ENCODE data around the gene PLCH1.

Gene PLCH1

DNA sequence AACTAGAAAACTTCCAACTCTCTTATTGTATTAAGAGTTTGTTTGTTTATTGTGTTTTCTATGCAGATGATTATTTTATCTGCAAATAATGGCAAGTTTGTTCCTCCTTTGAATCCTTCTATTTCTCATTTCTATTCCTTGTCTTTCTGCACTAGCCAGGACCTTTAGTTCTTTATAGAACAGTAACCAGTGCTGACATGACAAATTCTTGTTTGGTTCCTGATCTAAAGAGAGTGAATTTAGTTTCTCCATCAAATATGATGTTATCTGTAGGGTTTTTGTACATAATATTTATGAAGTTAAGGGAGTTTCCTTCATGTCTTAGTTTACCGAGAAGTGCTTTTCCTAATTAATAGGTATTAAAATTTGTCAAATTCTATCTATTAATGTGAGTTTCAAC is 350.6 kb downstream of the PLCH1 start:
- Histone ChIP-seq H3K4me3 (ENCODE audit: low read length) (no peak overlapping the region), H3K4me2 (ENCODE audit: low read length) (no peak overlapping the region), H3K9me3 (ENCODE audit: control insufficient read depth, insufficient read depth, low read length) (no peaks in the 10 kb centered on the region), H3K4me1 (ENCODE audit: control insufficient read depth, low read length) (0 out of 2 replicates have a peak, but pooled peaks cover 3% of the 10 kb centered on the region), H3K9me2 (replicated peaks; ENCODE audit: control insufficient read depth, low read length) (no peaks in the 10 kb centered on the region), H3K79me2 (ENCODE audit: control insufficient read depth, low read length) (no peaks in the 10 kb centered on the region), H3K27me3 (ENCODE audit: control insufficient read depth, low read length) (no peaks in the 10 kb centered on the region), H3F3A (ENCODE audit: control insufficient read depth, insufficient read depth) (no peaks in the 10 kb centered on the region), H3K27ac (ENCODE audit: low read depth, low read length) (no peak overlapping the region), H3K36me3 (ENCODE audit: control insufficient read depth, low read length) (no peaks in the 10 kb centered on the region), H4K20me1 (ENCODE audit: control insufficient read depth, insufficient read depth, low read depth, low read length) (no peaks in the 10 kb centered on the region)
- no peak for TF ChIP-seq EZH2phosphoT487 (IDR thresholded peaks at IDR 0.05; ENCODE audit: borderline replicate concordance, low read length)
- TF ChIP-seq, protein P1, sequence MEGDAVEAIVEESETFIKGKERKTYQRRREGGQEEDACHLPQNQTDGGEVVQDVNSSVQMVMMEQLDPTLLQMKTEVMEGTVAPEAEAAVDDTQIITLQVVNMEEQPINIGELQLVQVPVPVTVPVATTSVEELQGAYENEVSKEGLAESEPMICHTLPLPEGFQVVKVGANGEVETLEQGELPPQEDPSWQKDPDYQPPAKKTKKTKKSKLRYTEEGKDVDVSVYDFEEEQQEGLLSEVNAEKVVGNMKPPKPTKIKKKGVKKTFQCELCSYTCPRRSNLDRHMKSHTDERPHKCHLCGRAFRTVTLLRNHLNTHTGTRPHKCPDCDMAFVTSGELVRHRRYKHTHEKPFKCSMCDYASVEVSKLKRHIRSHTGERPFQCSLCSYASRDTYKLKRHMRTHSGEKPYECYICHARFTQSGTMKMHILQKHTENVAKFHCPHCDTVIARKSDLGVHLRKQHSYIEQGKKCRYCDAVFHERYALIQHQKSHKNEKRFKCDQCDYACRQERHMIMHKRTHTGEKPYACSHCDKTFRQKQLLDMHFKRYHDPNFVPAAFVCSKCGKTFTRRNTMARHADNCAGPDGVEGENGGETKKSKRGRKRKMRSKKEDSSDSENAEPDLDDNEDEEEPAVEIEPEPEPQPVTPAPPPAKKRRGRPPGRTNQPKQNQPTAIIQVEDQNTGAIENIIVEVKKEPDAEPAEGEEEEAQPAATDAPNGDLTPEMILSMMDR (IDR thresholded peaks at IDR 0.05; ENCODE audit: low read depth, low read length, poor library complexity, severe bottlenecking) = no peak

DNA sequence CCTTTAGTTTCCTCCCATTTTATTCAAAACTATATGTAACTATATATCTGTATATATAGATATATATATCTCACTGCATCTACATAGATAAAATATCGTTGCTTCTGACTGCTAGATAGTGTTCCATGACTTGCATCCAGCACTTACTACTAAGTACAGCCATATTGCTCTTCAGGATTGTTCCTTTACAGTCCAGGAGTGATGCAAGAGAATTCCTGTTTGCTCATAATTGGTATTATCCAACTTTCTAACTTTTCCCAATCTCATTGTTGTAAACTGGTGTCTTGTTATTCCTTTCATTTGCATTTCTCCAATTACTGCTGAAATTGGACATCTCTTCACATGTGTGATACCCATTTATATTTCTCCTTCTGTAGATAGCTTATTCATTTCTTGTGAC is 351.6 kb downstream of the PLCH1 start:
- H3K9me3 ChIP-seq (ENCODE audit: control insufficient read depth, insufficient read depth, low read length) = no peaks in the 10 kb centered on the region
- H3F3A ChIP-seq (ENCODE audit: control insufficient read depth, insufficient read depth) = no peaks in the 10 kb centered on the region
- H3K4me1 ChIP-seq (ENCODE audit: control insufficient read depth, low read length) = 0 out of 2 replicates have a peak, but pooled peaks cover 3% of the 10 kb centered on the region
- no peak overlapping the region for H3K4me3 ChIP-seq (ENCODE audit: low read length)
- no peak for TF ChIP-seq EZH2phosphoT487 (IDR thresholded peaks at IDR 0.05; ENCODE audit: borderline replicate concordance, low read length)
- TF ChIP-seq, protein P1 (IDR thresholded peaks at IDR 0.05; ENCODE audit: low read depth, low read length, poor library complexity, severe bottlenecking) = no peak
- H3K27me3 ChIP-seq (ENCODE audit: control insufficient read depth, low read length) = no peaks in the 10 kb centered on the region
- H3K79me2 ChIP-seq (ENCODE audit: control insufficient read depth, low read length) = no peaks in the 10 kb centered on the region
- H3K36me3 ChIP-seq (ENCODE audit: control insufficient read depth, low read length) = no peaks in the 10 kb centered on the region
- H3K27ac ChIP-seq (ENCODE audit: low read depth, low read length) = no peak overlapping the region
- no peaks in the 10 kb centered on the region for H4K20me1 ChIP-seq (ENCODE audit: control insufficient read depth, insufficient read depth, low read depth, low read length)
- no peak overlapping the region for H3K4me2 ChIP-seq (ENCODE audit: low read length)
- no peaks in the 10 kb centered on the region for H3K9me2 ChIP-seq (replicated peaks; ENCODE audit: control insufficient read depth, low read length)

DNA sequence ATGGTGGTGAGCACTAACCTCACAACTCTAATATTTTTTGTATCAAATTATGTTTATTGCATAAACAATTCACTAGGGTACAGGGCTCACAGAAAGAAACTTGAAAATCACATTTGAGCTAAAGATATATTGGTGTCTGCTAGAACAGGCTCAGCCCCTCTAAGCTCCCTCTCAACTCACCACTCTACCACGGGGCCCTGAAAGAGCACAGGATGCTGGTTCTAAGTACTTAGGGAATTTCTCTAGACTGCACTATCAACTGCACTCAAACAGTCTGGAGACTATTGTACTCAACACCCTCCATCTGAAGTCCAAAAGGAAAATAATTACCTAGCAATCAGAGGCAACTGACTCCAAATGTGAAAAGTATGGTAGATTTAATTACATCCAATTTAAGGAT is 352.7 kb downstream of the PLCH1 start:
- H3F3A ChIP-seq (ENCODE audit: control insufficient read depth, insufficient read depth) = no peaks in the 10 kb centered on the region
- H3K4me3 ChIP-seq (ENCODE audit: low read length) = no peak overlapping the region
- H3K79me2 ChIP-seq (ENCODE audit: control insufficient read depth, low read length) = no peaks in the 10 kb centered on the region
- H3K9me2 ChIP-seq (replicated peaks; ENCODE audit: control insufficient read depth, low read length) = no peaks in the 10 kb centered on the region
- H3K4me1 ChIP-seq (ENCODE audit: control insufficient read depth, low read length) = 0 out of 2 replicates have a peak, but pooled peaks cover 3% of the 10 kb centered on the region
- no peaks in the 10 kb centered on the region for H3K27me3 ChIP-seq (ENCODE audit: control insufficient read depth, low read length)
- no peak overlapping the region for H3K4me2 ChIP-seq (ENCODE audit: low read length)
- H3K9me3 ChIP-seq (ENCODE audit: control insufficient read depth, insufficient read depth, low read length) = no peaks in the 10 kb centered on the region
- H4K20me1 ChIP-seq (ENCODE audit: control insufficient read depth, insufficient read depth, low read depth, low read length) = no peaks in the 10 kb centered on the region
- no peak overlapping the region for H3K27ac ChIP-seq (ENCODE audit: low read depth, low read length)
- TF ChIP-seq, protein P1 (IDR thresholded peaks at IDR 0.05; ENCODE audit: low read depth, low read length, poor library complexity, severe bottlenecking) = no peak
- no peak for TF ChIP-seq EZH2phosphoT487 (IDR thresholded peaks at IDR 0.05; ENCODE audit: borderline replicate concordance, low read length)
- H3K36me3 ChIP-seq (ENCODE audit: control insufficient read depth, low read length) = no peaks in the 10 kb centered on the region
